Stomach smooth muscle (tissue), 2 donors: ENCODE data around the gene AVP.

Experiments
- H3K27ac ChIP-seq: one replicate; pipeline ENCODE4 v1.7.0; 2013; ENCODE audit warnings: mild to moderate bottlenecking, low read length, inconsistent platforms
- H3K27me3 ChIP-seq, 2 donors: one replicate each; pipeline ENCODE4 v1.7.0; 2013; ENCODE audit warnings: low read length in 2 of 2; ENCODE audit not compliant: insufficient read depth in 2 of 2, control insufficient read depth in 1 of 2
- H3K36me3 ChIP-seq, 2 donors: one replicate each; pipeline ENCODE4 v1.7.0; 2013; ENCODE audit warnings: low read length in 2 of 2; ENCODE audit not compliant: control insufficient read depth in 2 of 2, insufficient read depth in 2 of 2
- H3K4me1 ChIP-seq: one replicate; pipeline ENCODE4 v1.7.0; 2013; ENCODE audit warnings: low read length; ENCODE audit not compliant: control insufficient read depth, insufficient read depth
- H3K4me3 ChIP-seq, 2 donors: one replicate each; pipeline ENCODE4 v1.7.0; 2013; ENCODE audit warnings: low read length in 2 of 2
- H3K9ac ChIP-seq, 2 donors: one replicate each; pipeline ENCODE4 v1.7.0; 2013; ENCODE audit warnings: low read length in 2 of 2, mild to moderate bottlenecking in 1 of 2
- H3K9me3 ChIP-seq, 2 donors: one replicate each; pipeline ENCODE4 v1.7.0; 2013; ENCODE audit warnings: low read length in 2 of 2; ENCODE audit not compliant: control insufficient read depth in 2 of 2
- donor health status: healthy.
- donor health status: Pancreatic carcinoma.

The AVP gene

DNA sequence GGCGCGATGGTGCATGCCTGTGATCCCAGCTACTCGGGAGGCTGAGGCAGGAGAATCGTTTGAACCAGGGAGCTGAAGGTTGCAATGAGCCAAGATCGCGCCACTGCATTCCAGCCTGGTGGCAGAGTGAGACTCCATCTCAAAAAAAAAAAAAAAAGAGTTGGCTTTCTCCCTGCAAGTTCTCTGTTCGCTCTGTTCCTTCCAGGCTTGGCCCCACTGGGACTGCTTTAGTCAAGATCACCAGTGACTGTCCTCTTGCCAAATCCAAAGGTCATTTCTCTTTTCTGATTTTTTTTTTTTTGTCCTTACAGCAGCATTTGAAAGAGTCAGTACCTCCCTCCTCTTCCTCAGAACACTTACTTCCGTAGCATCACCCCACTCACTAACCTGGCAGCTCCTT, 51.9 kb downstream of the AVP start:
- Histone ChIP-seq H3K27me3 (no peaks in the 10 kb centered on the region), H3K9me3 (no peaks in the 10 kb centered on the region), H3K9ac (no peak overlapping the region), H3K4me1 (no peaks in the 10 kb centered on the region), H3K27ac (no peak overlapping the region), H3K4me3 (no peak overlapping the region), H3K36me3 (peaks cover 48 to 52% of the 10 kb centered on the region in 2 donors)
